Glutamatergic neuron (in vitro differentiated cells): Measurements from ENCODE around the gene DLL4. TPM values are rescaled to one million over a fixed set of nuclear protein-coding genes. Genes with fewer than 3 reads are reported as not detected.

Experiments used
- DNase-seq: peaks from one replicate; pipeline ENCODE4 v3.0.0; 2022
- H3K27ac Mint-ChIP-seq: one replicate; pipeline ENCODE4 v1.8.0; 2020; ENCODE audit warnings: mild to moderate bottlenecking, mixed read lengths, inconsistent platforms; ENCODE audit not compliant: unreplicated experiment
- H3K27me3 Mint-ChIP-seq: one replicate; pipeline ENCODE4 v1.8.0; 2020; ENCODE audit warnings: mild to moderate bottlenecking, moderate library complexity, mixed read lengths, inconsistent platforms; ENCODE audit not compliant: unreplicated experiment
- H3K36me3 Mint-ChIP-seq: one replicate; pipeline ENCODE4 v1.8.0; 2020; ENCODE audit warnings: mild to moderate bottlenecking, mixed read lengths, inconsistent platforms; ENCODE audit not compliant: unreplicated experiment
- H3K4me1 Mint-ChIP-seq: one replicate; pipeline ENCODE4 v1.8.0; 2020; ENCODE audit warnings: mild to moderate bottlenecking, low read depth, mixed read lengths, inconsistent platforms; ENCODE audit not compliant: unreplicated experiment
- H3K4me3 Mint-ChIP-seq: one replicate; pipeline ENCODE4 v1.8.0; 2020; ENCODE audit warnings: mild to moderate bottlenecking, mixed read lengths, inconsistent platforms; ENCODE audit not compliant: unreplicated experiment
- H3K9me3 Mint-ChIP-seq: one replicate; pipeline ENCODE4 v1.8.0; 2020; ENCODE audit warnings: mild to moderate bottlenecking, moderate library complexity, mixed read lengths, inconsistent platforms; ENCODE audit not compliant: unreplicated experiment
- CTCF ChIP-seq: fragments of 200-600 bp; sonication (generic); IDR thresholded peaks from one replicate; pipeline ENCODE4 v1.5.0; 2021; ENCODE audit not compliant: partially characterized antibody, unreplicated experiment
- total RNA-seq: library from RNA; stranded (reverse); fragmentation: NEBNext Ultra II Directional; extraction: Animal tissue kit (Norgen Biotek cat#: 25700); gene quantifications from one replicate; pipeline ENCODE4 v1.2.1, GENCODE V29; 2021; ENCODE audit not compliant: unreplicated experiment

The DLL4 gene
- total RNA-seq, 1 donor from 2014 or later, result 12.5 TPM

- no peaks in the 10 kb centered on the region for H3K36me3 Mint-ChIP-seq
- H3K27me3 Mint-ChIP-seq, result peaks cover 3% of the 10 kb centered on the region
Observed at GRCh38 chr15:40978141-40978540, 49.0 kb downstream of the DLL4 start.

GRCh38 chr15:40978562-40978961 lies 49.4 kb downstream of the DLL4 start:
- no peaks in the 10 kb centered on the region for H3K36me3 Mint-ChIP-seq
- H3K27ac Mint-ChIP-seq, result no peak overlapping the region

More at GRCh38 chr15:40978141-40978540, 49.0 kb downstream of the DLL4 start:
- Mint-ChIP-seq H3K9me3 (peaks cover 3% of the 10 kb centered on the region), H3K4me3 (no peak overlapping the region), H3K27ac (no peak overlapping the region), H3K4me1 (peaks cover 9% of the 10 kb centered on the region)
- TF ChIP-seq CTCF, result no peak
- no peak for DNase-seq

GRCh38 chr15:40981186-40981585 lies 52.0 kb downstream of the DLL4 start:
- H3K4me3 Mint-ChIP-seq, result no peak overlapping the region
- H3K27ac Mint-ChIP-seq, result no peak overlapping the region
- H3K4me1 Mint-ChIP-seq, result peaks cover 6% of the 10 kb centered on the region
- H3K27me3 Mint-ChIP-seq, result peaks cover 1% of the 10 kb centered on the region
- no peak for DNase-seq
- H3K36me3 Mint-ChIP-seq, result no peaks in the 10 kb centered on the region
- no peak for TF ChIP-seq CTCF
- H3K9me3 Mint-ChIP-seq, result peaks cover 2% of the 10 kb centered on the region

More at GRCh38 chr15:40978562-40978961, 49.4 kb downstream of the DLL4 start:
- DNase-seq, result no peak
- H3K4me1 Mint-ChIP-seq, result peaks cover 9% of the 10 kb centered on the region
- no peak overlapping the region for H3K4me3 Mint-ChIP-seq
- peaks cover 2% of the 10 kb centered on the region for H3K9me3 Mint-ChIP-seq
- TF ChIP-seq CTCF, result no peak
- peaks cover 3% of the 10 kb centered on the region for H3K27me3 Mint-ChIP-seq

GRCh38 chr15:40982855-40983254 lies 53.7 kb downstream of the DLL4 start:
- no peaks in the 10 kb centered on the region for H3K36me3 Mint-ChIP-seq
- DNase-seq, result no peak
- H3K27me3 Mint-ChIP-seq, result peaks cover 1% of the 10 kb centered on the region
- no peak for TF ChIP-seq CTCF
- no peak overlapping the region for H3K4me3 Mint-ChIP-seq
- H3K9me3 Mint-ChIP-seq, result no peaks in the 10 kb centered on the region
- H3K4me1 Mint-ChIP-seq, result no peaks in the 10 kb centered on the region
- no peak overlapping the region for H3K27ac Mint-ChIP-seq

- Mint-ChIP-seq H3K27me3 (peaks cover 1% of the 10 kb centered on the region), H3K4me1 (no peaks in the 10 kb centered on the region), H3K36me3 (no peaks in the 10 kb centered on the region), H3K4me3 (no peak overlapping the region), H3K27ac (no peak overlapping the region), H3K9me3 (no peaks in the 10 kb centered on the region)
- TF ChIP-seq CTCF, result no peak
- DNase-seq, result no peak
Observed at GRCh38 chr15:40984406-40984805, 55.3 kb downstream of the DLL4 start.
